Activated CD4-positive, alpha-beta memory T cell treated with anti-CD3 and anti-CD28 coated beads for 36 hours (primary cell): ENCODE measurements around the gene NEDD4L. TPM values are rescaled to one million over a fixed set of nuclear protein-coding genes. Genes with fewer than 3 reads are reported as not detected.
"Not testable (repeated sequence)": the region's sequence is repeated elsewhere in the genome, so short reads cannot be mapped to it uniquely, and the experiment has no call there.

Experiments used
- CTCF ChIA-PET: fragments of 350-600 bp; sonication (Branson Sonifier 250); formaldehyde crosslinking; loops from one replicate; lab custom pipeline; 2021; ENCODE audit warnings: antibody characterized with exemption, inconsistent platforms; lab: Charles Lee
- POLR2A ChIA-PET: fragments of 350-600 bp; sonication (Branson Sonifier 250); formaldehyde crosslinking; loops from one replicate; lab custom pipeline; 2021; ENCODE audit warnings: antibody characterized with exemption; lab: Charles Lee
- DNase-seq: peaks from one replicate; pipeline ENCODE4 v3.0.0-alpha.2; 2020
- H3K27ac Mint-ChIP-seq: one replicate; pipeline ENCODE4 v1.8.0; 2021; ENCODE audit warnings: mixed read lengths
- H3K27me3 Mint-ChIP-seq: one replicate; pipeline ENCODE4 v1.8.0; 2021; ENCODE audit warnings: mixed read lengths
- H3K36me3 Mint-ChIP-seq: one replicate; pipeline ENCODE4 v1.8.0; 2021; ENCODE audit warnings: mixed read lengths
- H3K4me1 Mint-ChIP-seq: one replicate; pipeline ENCODE4 v1.8.0; 2021; ENCODE audit warnings: low read depth, mixed read lengths
- H3K4me3 Mint-ChIP-seq: one replicate; pipeline ENCODE4 v1.8.0; 2021; ENCODE audit warnings: mild to moderate bottlenecking, mixed read lengths
- H3K9me3 Mint-ChIP-seq: one replicate; pipeline ENCODE4 v1.8.0; 2021; ENCODE audit warnings: mixed read lengths
- intact Hi-C: fragments of 100-400 bp; cut with micrococcal nuclease; formaldehyde crosslinking; loops from one replicate; pipeline ENCODE4 v1.15.1; 2023
- total RNA-seq, 2 experiments: library from RNA; stranded (reverse); gene quantifications; one replicate each; pipeline ENCODE4 v1.2.3, GENCODE V29; 2021

The NEDD4L gene
- total RNA-seq, 2 experiments from 2014 or later: 3.4 to 3.8 TPM

DNA sequence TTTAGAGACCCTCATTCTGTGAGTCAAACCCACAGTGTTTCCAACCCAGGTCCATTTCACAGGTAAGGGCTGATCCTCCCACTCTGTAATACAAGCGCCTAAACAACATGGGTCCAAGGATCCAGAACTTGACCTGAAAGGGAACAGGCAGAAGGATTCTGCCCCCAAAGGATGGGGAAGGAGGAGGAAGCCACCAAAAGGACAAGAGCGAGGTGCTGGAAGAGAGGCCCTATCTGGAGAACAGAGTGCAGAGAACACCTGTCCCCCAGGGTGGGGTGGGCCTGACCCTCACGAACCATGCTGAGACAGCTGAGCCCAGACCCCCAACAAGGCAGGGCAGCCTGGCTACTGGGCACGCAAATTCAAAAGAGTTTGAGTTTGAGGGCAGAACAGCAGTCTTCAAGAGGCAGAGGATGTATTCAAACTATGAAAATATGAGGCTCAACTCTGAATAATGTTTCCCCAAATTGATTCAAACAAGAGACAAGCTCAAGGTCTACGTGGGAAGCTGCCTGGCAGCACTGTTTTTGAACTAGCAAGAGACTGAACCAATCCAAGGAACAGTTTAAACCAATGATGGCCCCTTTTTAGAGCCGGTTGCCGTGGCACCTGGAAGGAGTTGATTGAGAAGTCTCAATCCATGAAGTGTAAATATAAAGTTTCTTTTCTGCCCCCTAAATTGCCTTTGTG is 372.1 kb downstream of the NEDD4L start:
- ChIA-PET CTCF (interaction anchor here (1.1 kb wide), 1 partner anchor 9 kb away, joined by 5 read pairs; no protein-coding TSS in a partner anchor), POLR2A (no interaction called here)
- Mint-ChIP-seq H3K27ac (no peak overlapping the region), H3K27me3 (peaks cover 6% of the 10 kb centered on the region), H3K4me3 (no peak overlapping the region), H3K36me3 (no peaks in the 10 kb centered on the region), H3K4me1 (no peaks in the 10 kb centered on the region), H3K9me3 (no peaks in the 10 kb centered on the region)
- DNase-seq: no peak
- intact Hi-C loops: no loop called here

DNA sequence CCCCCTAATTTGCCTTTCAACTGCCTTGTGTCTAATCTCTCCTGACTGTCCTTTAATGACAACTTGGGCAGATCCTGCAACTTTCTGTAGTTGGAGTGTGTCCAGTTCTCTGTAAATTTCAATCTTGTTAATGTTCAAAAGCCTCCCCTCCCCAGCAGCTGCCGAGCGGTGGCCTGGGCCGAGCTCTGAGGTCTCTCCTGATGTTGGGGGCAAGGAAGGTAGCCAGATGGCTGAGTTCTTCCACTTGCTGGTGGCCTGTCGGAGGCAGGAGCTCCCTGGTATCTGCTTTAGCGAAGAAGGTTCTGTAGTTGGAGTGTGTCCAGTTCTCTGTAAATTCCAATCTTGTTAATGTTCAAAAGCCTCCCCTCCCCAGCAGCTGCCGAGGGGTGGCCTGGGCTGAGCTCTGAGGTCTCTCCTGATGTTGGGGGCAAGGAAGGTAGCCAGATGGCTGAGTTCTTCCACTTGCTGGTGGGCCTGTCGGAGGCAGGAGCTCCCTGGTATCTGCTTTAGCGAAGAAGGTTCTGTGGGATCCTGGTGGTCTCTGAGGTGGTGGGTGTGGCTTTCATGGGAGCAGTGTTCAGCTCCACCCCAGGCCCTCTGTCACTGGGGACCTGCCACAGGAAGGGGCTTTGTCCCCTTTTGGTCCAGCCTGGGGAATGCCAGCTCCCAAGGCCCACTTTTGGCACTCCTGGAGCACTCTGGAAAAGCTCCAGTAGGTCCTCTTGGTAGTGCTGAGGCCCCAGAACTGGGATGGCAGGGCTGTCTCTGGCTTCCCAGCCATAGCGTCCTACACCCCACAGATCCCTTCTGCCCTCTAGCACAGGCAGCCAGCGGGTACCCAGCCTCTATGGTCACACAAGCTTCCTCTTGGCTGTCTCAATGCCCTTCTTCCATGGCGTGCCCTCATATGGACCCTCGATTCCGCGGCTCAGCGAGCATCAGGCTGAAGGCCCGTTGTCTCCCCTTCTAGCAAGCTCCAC is 373.0 kb downstream of the NEDD4L start:
- Mint-ChIP-seq H3K4me3 (no peak overlapping the region), H3K4me1 (no peaks in the 10 kb centered on the region), H3K36me3 (no peaks in the 10 kb centered on the region), H3K9me3 (no peaks in the 10 kb centered on the region), H3K27me3 (peaks cover 6% of the 10 kb centered on the region), H3K27ac (no peak overlapping the region)
- intact Hi-C loops: no loop called here
- ChIA-PET POLR2A (no interaction called here), CTCF (interaction anchor here (1.1 kb wide), 1 partner anchor 10 kb away, joined by 5 read pairs; no protein-coding TSS in a partner anchor)
- no peak for DNase-seq

DNA sequence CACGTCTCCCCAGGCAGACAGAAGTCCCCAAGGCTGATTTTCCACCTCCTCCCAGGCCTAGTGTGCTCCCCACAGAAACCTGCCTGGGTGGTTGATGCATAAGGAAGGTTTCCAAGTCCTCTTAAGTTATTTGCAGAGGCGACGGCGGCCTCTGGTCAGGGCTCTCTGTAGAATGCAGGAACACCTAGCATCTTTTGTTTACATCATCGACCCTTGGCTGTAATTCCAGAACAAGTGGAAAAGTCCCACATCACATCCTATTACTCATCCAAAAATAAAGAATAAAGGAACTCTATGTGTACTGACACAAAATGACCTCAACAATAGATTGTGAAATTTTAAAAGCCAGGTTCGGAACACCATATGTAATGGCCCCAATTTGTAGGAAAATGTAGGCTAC is 373.7 kb downstream of the NEDD4L start:
- no peak overlapping the region for H3K27ac Mint-ChIP-seq
- no peaks in the 10 kb centered on the region for H3K36me3 Mint-ChIP-seq
- peaks cover 7% of the 10 kb centered on the region for H3K27me3 Mint-ChIP-seq
- intact Hi-C loops: no loop called here
- no peak for DNase-seq
- no peak overlapping the region for H3K4me3 Mint-ChIP-seq
- H3K9me3 Mint-ChIP-seq: no peaks in the 10 kb centered on the region
- ChIA-PET CTCF (no interaction called here), POLR2A (no interaction called here)
- H3K4me1 Mint-ChIP-seq: no peaks in the 10 kb centered on the region

DNA sequence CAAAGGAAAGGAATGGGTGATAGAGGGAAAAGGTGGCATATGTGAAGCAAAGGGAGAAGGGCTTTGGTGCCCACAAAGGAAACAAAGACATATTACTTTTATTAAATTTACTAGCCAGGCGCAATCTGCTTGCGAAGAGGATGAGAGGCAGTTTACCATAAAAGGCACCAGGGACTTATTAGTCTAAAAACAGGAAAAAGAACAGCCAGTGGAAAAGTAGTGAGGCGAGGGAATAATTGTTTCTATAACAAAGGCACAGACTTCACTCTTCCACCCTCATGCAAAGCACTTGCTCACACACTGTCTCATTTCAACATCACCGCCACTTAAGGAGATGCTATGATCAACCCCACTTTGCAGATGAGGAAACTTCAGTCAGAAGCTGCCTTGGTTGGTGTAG is 374.3 kb downstream of the NEDD4L start:
- H3K27me3 Mint-ChIP-seq: peaks cover 7% of the 10 kb centered on the region
- no peak for DNase-seq
- no peak overlapping the region for H3K4me3 Mint-ChIP-seq
- H3K27ac Mint-ChIP-seq: no peak overlapping the region
- H3K36me3 Mint-ChIP-seq: no peaks in the 10 kb centered on the region
- no peaks in the 10 kb centered on the region for H3K9me3 Mint-ChIP-seq
- intact Hi-C loops: no loop called here
- POLR2A ChIA-PET: no interaction called here
- CTCF ChIA-PET: no interaction called here
- no peaks in the 10 kb centered on the region for H3K4me1 Mint-ChIP-seq

DNA sequence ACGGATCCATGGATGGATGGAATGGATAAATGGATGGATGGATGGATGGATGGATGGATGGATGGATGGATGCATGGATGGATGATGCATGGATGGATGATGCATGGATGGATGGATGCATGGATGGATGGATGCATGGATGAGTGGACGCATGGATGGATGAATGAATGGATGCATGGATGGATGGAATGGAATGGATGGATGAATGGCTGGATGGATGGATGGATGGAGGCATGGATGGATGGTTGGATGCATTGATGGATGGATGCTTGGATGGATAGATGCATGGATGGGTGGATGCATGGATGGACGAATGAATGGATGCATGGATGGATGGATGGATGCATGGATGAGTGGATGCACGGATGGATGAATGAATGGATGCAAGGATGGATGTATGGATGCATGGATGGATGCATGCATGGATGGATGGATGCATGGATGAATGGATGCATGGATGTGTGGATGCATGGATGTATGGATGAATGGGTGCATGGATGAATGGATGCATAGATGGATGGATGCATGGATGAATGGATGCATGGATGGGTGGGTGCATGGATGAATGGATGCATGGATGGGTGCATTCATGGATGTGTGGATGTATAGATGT is 375.7 kb downstream of the NEDD4L start:
- Mint-ChIP-seq H3K4me1 (no peaks in the 10 kb centered on the region), H3K36me3 (no peaks in the 10 kb centered on the region), H3K4me3 (no peak overlapping the region), H3K27ac (no peak overlapping the region), H3K9me3 (no peaks in the 10 kb centered on the region), H3K27me3 (peaks cover 7% of the 10 kb centered on the region)
- intact Hi-C loops: no loop called here
- ChIA-PET CTCF (no interaction called here), POLR2A (no interaction called here)
- DNase-seq: no peak

DNA sequence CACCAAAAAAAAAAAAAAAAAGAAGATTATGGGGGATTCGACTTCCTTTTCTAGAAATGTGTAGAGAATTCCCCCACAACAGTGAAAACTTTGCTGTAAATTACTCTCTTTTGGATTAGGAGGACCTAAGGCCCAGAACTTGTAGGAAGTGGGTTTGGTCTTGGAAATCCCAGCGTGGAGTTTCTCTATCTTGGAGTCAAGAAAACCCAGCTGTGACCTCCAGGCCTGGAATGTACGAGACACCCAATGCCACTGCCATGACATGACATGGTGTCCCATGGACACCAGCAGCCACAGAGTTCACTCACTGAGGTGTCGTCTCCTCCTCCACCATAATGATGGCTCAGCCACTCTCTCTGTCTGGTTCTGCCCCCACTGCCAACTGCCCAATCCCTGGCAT is 382.6 kb downstream of the NEDD4L start:
- Mint-ChIP-seq H3K36me3 (no peaks in the 10 kb centered on the region), H3K27me3 (peaks cover 2% of the 10 kb centered on the region), H3K4me1 (peaks cover 2% of the 10 kb centered on the region), H3K27ac (no peak overlapping the region), H3K4me3 (no peak overlapping the region), H3K9me3 (no peaks in the 10 kb centered on the region)
- DNase-seq: no peak
- intact Hi-C loops: no loop called here
- ChIA-PET CTCF (interaction anchor here (1.9 kb wide), 1 partner anchor 30 kb away, joined by 4 read pairs; no protein-coding TSS in a partner anchor), POLR2A (interaction anchor here (0.6 kb wide), 1 partner anchor 95 kb away, joined by 3 read pairs; no protein-coding TSS in a partner anchor)

DNA sequence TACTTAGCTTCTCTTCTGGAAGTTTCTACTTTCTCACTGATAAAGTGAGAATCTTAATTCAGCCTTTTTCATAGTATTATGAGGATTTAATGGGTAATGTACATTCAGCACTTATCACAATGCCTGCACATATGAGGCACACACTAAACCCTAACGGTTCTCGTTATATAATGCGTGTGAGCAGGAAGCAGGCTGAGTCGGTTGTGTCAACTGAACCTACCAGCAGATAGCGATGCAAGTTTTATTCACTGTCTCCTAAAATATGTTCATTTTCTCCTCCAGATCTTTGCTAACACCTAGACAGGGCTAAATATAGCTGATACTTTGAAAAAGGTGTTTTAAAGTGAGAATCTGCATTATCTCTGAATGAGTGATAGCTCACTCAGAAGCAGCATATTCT is 383.3 kb downstream of the NEDD4L start:
- H3K27me3 Mint-ChIP-seq: no peaks in the 10 kb centered on the region
- ChIA-PET CTCF (interaction anchor here (1.9 kb wide), 1 partner anchor 29 kb away, joined by 4 read pairs; no protein-coding TSS in a partner anchor), POLR2A (no interaction called here)
- no peak overlapping the region for H3K27ac Mint-ChIP-seq
- intact Hi-C loops: no loop called here
- no peak for DNase-seq
- H3K36me3 Mint-ChIP-seq: no peaks in the 10 kb centered on the region
- H3K4me1 Mint-ChIP-seq: peaks cover 2% of the 10 kb centered on the region
- no peak overlapping the region for H3K4me3 Mint-ChIP-seq
- H3K9me3 Mint-ChIP-seq: no peaks in the 10 kb centered on the region

DNA sequence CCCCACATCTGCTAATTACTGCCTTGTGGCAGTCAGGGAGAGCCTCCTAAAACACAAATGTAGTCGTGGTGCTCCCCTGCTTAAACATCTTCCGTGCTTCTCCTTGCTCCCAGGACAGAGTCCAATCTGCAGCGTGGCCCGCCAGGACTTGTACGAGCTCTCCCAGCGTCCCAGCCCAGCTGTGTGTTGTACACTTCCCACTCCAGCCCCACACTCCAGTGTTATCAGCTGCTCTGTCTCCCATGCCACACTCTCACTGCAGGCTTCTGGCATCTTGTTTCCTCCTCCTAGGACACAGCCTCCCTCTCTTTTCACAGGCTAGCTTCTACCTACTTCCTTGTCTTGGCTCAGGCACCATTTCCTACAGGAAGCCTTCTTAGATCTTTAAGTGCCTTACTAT is 385.4 kb downstream of the NEDD4L start:
- CTCF ChIA-PET: no interaction called here
- H3K27me3 Mint-ChIP-seq: no peaks in the 10 kb centered on the region
- H3K9me3 Mint-ChIP-seq: no peaks in the 10 kb centered on the region
- H3K36me3 Mint-ChIP-seq: no peaks in the 10 kb centered on the region
- POLR2A ChIA-PET: no interaction called here
- intact Hi-C loops: no loop called here
- peaks cover 2% of the 10 kb centered on the region for H3K4me1 Mint-ChIP-seq
- no peak for DNase-seq
- H3K4me3 Mint-ChIP-seq: no peak overlapping the region
- H3K27ac Mint-ChIP-seq: no peak overlapping the region

DNA sequence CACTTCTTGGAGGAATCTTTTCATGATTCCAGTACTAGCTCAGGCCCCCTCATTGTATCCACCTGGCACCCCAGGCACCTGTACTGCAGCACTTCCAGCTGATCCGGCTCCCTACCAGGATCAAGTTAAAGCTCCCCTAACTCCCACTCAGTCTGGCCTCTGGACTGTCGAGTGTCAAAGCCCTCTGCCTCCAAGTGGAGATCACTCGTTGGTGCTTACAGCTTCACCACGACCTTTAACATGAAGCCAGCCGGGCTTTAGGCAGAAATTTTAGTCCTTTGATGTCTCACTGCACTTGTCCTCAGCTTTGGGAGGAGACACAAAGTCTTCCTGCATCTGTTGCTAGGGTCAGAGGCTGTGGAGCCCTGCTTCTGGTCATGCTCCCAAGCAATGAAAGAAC is 387.2 kb downstream of the NEDD4L start:
- DNase-seq: no peak
- CTCF ChIA-PET: no interaction called here
- H3K27ac Mint-ChIP-seq: no peak overlapping the region
- intact Hi-C loops: no loop called here
- H3K36me3 Mint-ChIP-seq: no peaks in the 10 kb centered on the region
- no peaks in the 10 kb centered on the region for H3K4me1 Mint-ChIP-seq
- POLR2A ChIA-PET: no interaction called here
- no peaks in the 10 kb centered on the region for H3K9me3 Mint-ChIP-seq
- no peaks in the 10 kb centered on the region for H3K27me3 Mint-ChIP-seq
- H3K4me3 Mint-ChIP-seq: no peak overlapping the region

DNA sequence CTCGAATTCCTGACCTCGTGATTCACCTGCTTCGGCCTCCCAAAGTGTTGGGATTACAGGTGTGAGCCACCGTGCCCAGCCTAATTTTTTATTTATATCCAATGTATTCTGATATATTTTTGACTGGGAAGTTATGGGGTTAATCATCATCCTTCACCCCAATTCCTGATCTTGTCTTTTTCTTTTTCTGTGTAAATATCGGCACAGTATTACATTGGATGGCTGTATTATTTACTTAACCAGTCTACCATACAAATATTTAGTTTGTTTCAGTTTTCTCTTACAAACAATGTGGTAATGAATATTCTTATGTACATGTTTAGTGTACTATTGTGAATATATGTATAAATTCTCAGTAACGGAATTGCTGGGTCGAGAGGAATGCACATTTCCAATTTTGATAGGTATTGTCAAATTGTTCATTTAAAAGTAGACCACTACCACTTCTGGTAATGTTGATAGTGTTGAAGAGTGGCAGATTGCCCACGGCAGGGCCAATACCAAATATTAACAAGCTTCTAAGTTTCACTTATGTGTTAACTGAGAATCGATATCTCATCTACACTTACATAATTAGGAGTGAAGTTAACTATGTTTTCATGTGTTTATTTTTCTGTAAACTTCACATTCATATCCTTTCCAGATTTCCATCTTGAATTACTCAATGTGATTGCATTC is 388.2 kb downstream of the NEDD4L start:
- no peaks in the 10 kb centered on the region for H3K4me1 Mint-ChIP-seq
- intact Hi-C loops: no loop called here
- ChIA-PET POLR2A (no interaction called here), CTCF (no interaction called here)
- H3K9me3 Mint-ChIP-seq: no peaks in the 10 kb centered on the region
- H3K27me3 Mint-ChIP-seq: no peaks in the 10 kb centered on the region
- H3K27ac Mint-ChIP-seq: no peak overlapping the region
- no peak overlapping the region for H3K4me3 Mint-ChIP-seq
- no peaks in the 10 kb centered on the region for H3K36me3 Mint-ChIP-seq
- no peak for DNase-seq

DNA sequence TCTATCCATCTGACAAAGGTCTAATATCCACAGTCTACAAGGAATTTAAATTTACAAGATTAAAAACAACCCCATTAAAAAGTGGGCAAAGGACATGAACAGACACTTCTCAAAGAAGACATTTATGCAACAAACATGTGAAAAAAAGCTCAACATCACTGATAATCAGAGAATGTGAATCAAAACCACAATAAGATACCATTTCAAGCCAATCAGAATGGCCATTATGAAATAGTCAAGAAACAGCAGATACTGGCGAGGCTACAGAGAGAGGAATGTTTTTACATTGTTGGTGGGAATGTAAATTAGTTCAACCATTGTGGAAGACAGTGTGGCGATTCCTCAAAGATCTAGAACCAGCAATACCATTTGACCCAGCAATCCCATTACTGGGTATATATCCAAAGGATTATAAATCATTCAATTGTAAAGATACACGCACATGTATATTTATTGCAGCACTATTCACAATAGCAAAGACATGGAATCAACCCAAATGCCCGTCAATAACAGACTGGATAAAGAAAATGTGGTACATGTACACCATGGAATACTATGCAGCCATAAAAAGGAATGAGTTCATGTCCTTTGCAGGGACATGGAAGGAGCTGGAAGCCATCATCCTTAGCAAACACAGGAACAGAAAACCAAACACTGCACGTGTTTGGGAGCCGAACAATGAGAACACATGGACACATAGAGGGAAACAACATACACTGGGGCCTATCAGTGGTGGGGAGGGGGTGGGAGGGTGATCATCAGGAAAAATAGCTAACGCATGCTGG is 391.4 kb downstream of the NEDD4L start:
- H3K4me3 Mint-ChIP-seq, CTCF ChIA-PET, intact Hi-C loops, H3K9me3 Mint-ChIP-seq, DNase-seq, POLR2A ChIA-PET, H3K36me3 Mint-ChIP-seq, H3K27ac Mint-ChIP-seq, H3K27me3 Mint-ChIP-seq: not testable (repeated sequence)
- H3K4me1 Mint-ChIP-seq: peaks cover 16% of the 10 kb centered on the region
